HG02870 (cell line): ENCODE measurements around the gene RPLP2.

Experiments used
- ATAC-seq: cut with Tn5 transposase; IDR thresholded peaks from one replicate; pipeline ENCODE4 v1.9.1; 2021; ENCODE audit warnings: mild to moderate bottlenecking, moderate library complexity; ENCODE audit not compliant: unreplicated experiment

The RPLP2 gene

GRCh38 chr11:821512-822371 is 12.0 kb downstream of the RPLP2 start:
- ATAC-seq: no peak

GRCh38 chr11:823441-824291 is 13.9 kb downstream of the RPLP2 start:
- ATAC-seq: no peak

- no peak for ATAC-seq
These were observed 14.6 kb downstream of the RPLP2 start for GRCh38 chr11:824292-824880.

- no peak for ATAC-seq
These were observed 15.2 kb downstream of the RPLP2 start for GRCh38 chr11:824942-825341.

GRCh38 chr11:825366-826226 is 15.8 kb downstream of the RPLP2 start:
- no peak for ATAC-seq

- ATAC-seq: no peak
These were observed 16.5 kb downstream of the RPLP2 start for GRCh38 chr11:826227-826621.

- no peak for ATAC-seq
These were observed 17.0 kb downstream of the RPLP2 start for GRCh38 chr11:826836-827145.

GRCh38 chr11:827146-827896 is 17.6 kb downstream of the RPLP2 start:
- no peak for ATAC-seq

GRCh38 chr11:827897-828192 is 18.1 kb downstream of the RPLP2 start, which contains the start of gene CRACR2B:
Gene CRACR2B, plus strand, starts transcription at chr11:827919. Its CDS starts 689 bp downstream, at chr11:828608.
- no peak for ATAC-seq

GRCh38 chr11:828506-829175 is 18.9 kb downstream of the RPLP2 start:
- ATAC-seq: no peak

GRCh38 chr11:829176-829846 is 19.5 kb downstream of the RPLP2 start:
- ATAC-seq: no peak

- no peak for ATAC-seq
These were observed 20.1 kb downstream of the RPLP2 start for GRCh38 chr11:829847-830294.

- ATAC-seq: peak; percentile 28
These were observed 20.7 kb downstream of the RPLP2 start for GRCh38 chr11:830295-831117.

- no peak for ATAC-seq
These were observed 21.5 kb downstream of the RPLP2 start for GRCh38 chr11:831118-831864.

- ATAC-seq: no peak
These were observed 22.3 kb downstream of the RPLP2 start for GRCh38 chr11:831961-832528.

- peak; percentile 35 for ATAC-seq
These were observed 22.9 kb downstream of the RPLP2 start, which contains the start of gene CD151 for GRCh38 chr11:832529-833113. Gene CD151, plus strand, starts transcription at chr11:832952. Its CDS starts 3,118 bp downstream, at chr11:836070.
